Ovary (tissue), 1 donor: Measurements from ENCODE around the gene KRT27.

Experiments
- EP300 ChIP-seq: sonication (generic); formaldehyde crosslinking; IDR thresholded peaks from one replicate; pipeline ENCODE4 v1.6.1; 2017; ENCODE audit warnings: antibody characterized with exemption
- POLR2A ChIP-seq: fragments of 450-650 bp; IDR thresholded peaks from one replicate; pipeline ENCODE4 v1.6.1; 2017; ENCODE audit warnings: antibody characterized with exemption, mild to moderate bottlenecking, moderate library complexity

GRCh38 chr17:40809721-40810421, 27.5 kb upstream of the KRT27 start:
- TF ChIP-seq POLR2A (no peak), EP300 (no peak)
